ENCODE data around the gene FOXP3.

FOXP3 gene

GRCh38 chrX:49212209-49212608 is 52.3 kb downstream of the FOXP3 start:
- H3K4me1 ChIP-seq, result no peaks in the 10 kb centered on the region

GRCh38 chrX:49211074-49211473 is 53.4 kb downstream of the FOXP3 start:
- TF ChIP-seq CTCF (IDR thresholded peaks at IDR 0.05; ENCODE audit: low read depth, low read length), result no peak
- Histone ChIP-seq H3K9me3 (no peaks in the 10 kb centered on the region), H3K36me3 (no peaks in the 10 kb centered on the region), H3K27me3 (no peaks in the 10 kb centered on the region), H3K4me3 (ENCODE audit: low read depth, low read length) (no peak overlapping the region), H3K4me1 (no peaks in the 10 kb centered on the region)
- DNase-seq, result no peak

More at GRCh38 chrX:49212209-49212608, 52.3 kb downstream of the FOXP3 start:
- no peak for TF ChIP-seq CTCF (IDR thresholded peaks at IDR 0.05; ENCODE audit: low read depth, low read length)
- DNase-seq, result no peak
- Histone ChIP-seq H3K9me3 (no peaks in the 10 kb centered on the region), H3K36me3 (no peaks in the 10 kb centered on the region), H3K27me3 (no peaks in the 10 kb centered on the region), H3K4me3 (ENCODE audit: low read depth, low read length) (no peak overlapping the region)

GRCh38 chrX:49210406-49210805 is 54.1 kb downstream of the FOXP3 start:
- H3K4me3 ChIP-seq (ENCODE audit: low read depth, low read length), result no peak overlapping the region
- no peaks in the 10 kb centered on the region for H3K27me3 ChIP-seq
- TF ChIP-seq CTCF (IDR thresholded peaks at IDR 0.05; ENCODE audit: low read depth, low read length), result no peak
- no peaks in the 10 kb centered on the region for H3K4me1 ChIP-seq
- H3K36me3 ChIP-seq, result no peaks in the 10 kb centered on the region
- no peak for DNase-seq
- H3K9me3 ChIP-seq, result no peaks in the 10 kb centered on the region

GRCh38 chrX:49209434-49210251 is 54.9 kb downstream of the FOXP3 start:
- Histone ChIP-seq H3K27me3 (no peaks in the 10 kb centered on the region), H3K36me3 (no peaks in the 10 kb centered on the region), H3K4me3 (ENCODE audit: low read depth, low read length) (no peak overlapping the region), H3K9me3 (no peaks in the 10 kb centered on the region), H3K4me1 (no peaks in the 10 kb centered on the region)
- DNase-seq, result peak; percentile 58
- peak; percentile 6; the same call in 1 of the 2 replicates for TF ChIP-seq CTCF (IDR thresholded peaks at IDR 0.05; ENCODE audit: low read depth, low read length)

- TF ChIP-seq CTCF (IDR thresholded peaks at IDR 0.05; ENCODE audit: low read depth, low read length), result no peak
- Histone ChIP-seq H3K27me3 (no peaks in the 10 kb centered on the region), H3K36me3 (no peaks in the 10 kb centered on the region), H3K4me3 (ENCODE audit: low read depth, low read length) (no peak overlapping the region), H3K9me3 (no peaks in the 10 kb centered on the region), H3K4me1 (no peaks in the 10 kb centered on the region)
- DNase-seq, result no peak
Observed at GRCh38 chrX:49208399-49208798, 56.1 kb downstream of the FOXP3 start.

- Histone ChIP-seq H3K36me3 (no peaks in the 10 kb centered on the region), H3K9me3 (no peaks in the 10 kb centered on the region), H3K27me3 (no peaks in the 10 kb centered on the region), H3K4me1 (no peaks in the 10 kb centered on the region), H3K4me3 (ENCODE audit: low read depth, low read length) (no peak overlapping the region)
- DNase-seq, result no peak
- no peak for TF ChIP-seq CTCF (IDR thresholded peaks at IDR 0.05; ENCODE audit: low read depth, low read length)
Observed at GRCh38 chrX:49206543-49206942, 58.0 kb downstream of the FOXP3 start.
